Tibial artery (tissue), 4 donors: Measurements from ENCODE around the gene TUBA4B.
"Not testable (repeated sequence)": the region's sequence is repeated elsewhere in the genome, so short reads cannot be mapped to it uniquely, and the experiment has no call there.

Experiments used
- DNase-seq, 2 donors: peaks; one replicate each; pipeline ENCODE4 v3.0.0-alpha.2; 2019
- H3K27ac ChIP-seq, 2 donors: fragments of 200-600 bp; sonication (generic) in 1 of 2; 1 replicate in 1 of 2; 2 replicates in 1 of 2; pipeline ENCODE4 v1.5.1; 2018 to 2019; ENCODE audit warnings: mild to moderate bottlenecking in 1 of 2
- H3K27me3 ChIP-seq, 2 donors: fragments of 200-600 bp; sonication (generic) in 1 of 2; one replicate each; pipeline versions ENCODE4 v1.5.1 to v1.6.0; 2016 to 2019
- H3K36me3 ChIP-seq, 3 donors: fragments of 200-600 bp; sonication (generic) in 2 of 3; one replicate each; pipeline ENCODE4 v1.5.1; 2016 to 2019; ENCODE audit warnings: mild to moderate bottlenecking in 2 of 3
- H3K4me1 ChIP-seq, 4 donors: fragments of 200-600 bp; sonication (generic) in 2 of 4; 1 replicate in 3 of 4; 2 replicates in 1 of 4; pipeline ENCODE4 v1.5.1; 2016 to 2019
- H3K4me3 ChIP-seq, 2 donors: fragments of 200-600 bp; sonication (generic) in 1 of 2; 1 replicate in 1 of 2; 2 replicates in 1 of 2; pipeline ENCODE4 v1.5.1; 2018 to 2019; ENCODE audit warnings: mild to moderate bottlenecking in 2 of 2
- H3K9me3 ChIP-seq, 3 donors: fragments of 200-600 bp; sonication (generic) in 1 of 3; one replicate each; pipeline ENCODE4 v1.5.1; 2016 to 2019
- CTCF ChIP-seq, 2 experiments: fragments of 200-600 bp in 1 of 2; fragments of 450-650 bp in 1 of 2; IDR thresholded peaks; one replicate each; pipeline ENCODE4 v1.5.1; 2017 to 2019; ENCODE audit warnings: antibody characterized with exemption in 2 of 2, mild to moderate bottlenecking in 1 of 2, moderate library complexity in 1 of 2
- intact Hi-C: fragments of 100-400 bp; cut with DNase I; formaldehyde crosslinking; loops from one replicate; pipeline ENCODE4 v1.15.0; 2023; ENCODE audit warnings: low total_unique reads

TUBA4B gene

DNA sequence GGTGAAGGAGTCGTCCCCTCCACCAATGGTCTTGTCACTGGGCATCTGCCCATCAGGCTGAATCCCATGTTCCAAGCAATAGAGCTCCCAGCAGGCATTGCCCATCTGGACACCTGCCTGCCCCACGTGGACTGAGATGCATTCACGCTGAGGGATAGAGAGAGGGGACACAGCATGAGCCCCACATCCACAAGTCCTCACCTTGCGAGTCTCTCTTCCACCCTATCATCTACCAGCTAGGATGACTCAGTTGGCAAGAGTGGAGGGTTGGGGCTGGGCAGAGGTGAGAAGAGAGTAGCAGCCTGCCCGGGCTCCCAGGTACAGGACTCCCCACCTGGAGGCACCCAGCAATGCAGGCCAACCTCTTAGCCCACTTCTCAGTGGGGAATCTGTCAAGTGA is 959 bp upstream of the TUBA4B start:
- H3K27ac ChIP-seq = peak overlapping the region; percentile 85 to 92
- TF ChIP-seq CTCF (IDR thresholded peaks at IDR 0.05) = no peak
- peaks cover 9 to 35% (median 29%) of the 10 kb centered on the region in 3 donors for H3K36me3 ChIP-seq
- H3K4me3 ChIP-seq = peak overlapping the region; percentile 79 to 86
- DNase-seq = peak in 1 of 2 donors; percentile 78
- intact Hi-C loops = no loop called here
- peaks cover 0 to 70% (median 54%) of the 10 kb centered on the region in 4 donors for H3K4me1 ChIP-seq
- H3K9me3 ChIP-seq = no peaks in the 10 kb centered on the region
- peaks cover 0 to 8% of the 10 kb centered on the region in 2 donors for H3K27me3 ChIP-seq

DNA sequence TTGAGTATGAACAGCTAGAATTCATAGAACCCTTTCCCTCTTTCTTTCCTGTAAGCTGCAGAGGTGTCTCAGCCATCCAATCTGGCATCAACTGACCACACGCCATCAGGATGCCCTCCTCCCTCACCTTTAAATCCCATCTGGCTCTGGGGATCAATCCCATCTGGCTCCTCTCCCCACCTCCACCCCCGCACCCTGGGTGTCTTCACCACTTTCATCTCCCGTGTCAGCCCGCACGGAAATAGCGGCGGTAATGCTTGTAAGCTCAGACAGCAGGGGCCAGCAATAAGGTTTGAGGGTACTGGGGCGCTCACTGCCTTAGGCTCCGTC is 508 bp upstream of the TUBA4B start:
- H3K27me3 ChIP-seq = peaks cover 0 to 8% of the 10 kb centered on the region in 2 donors
- peak overlapping the region; percentile 85 to 92 for H3K27ac ChIP-seq
- peak overlapping the region; percentile 79 to 86 for H3K4me3 ChIP-seq
- no peak for DNase-seq
- intact Hi-C loops = no loop called here
- H3K36me3 ChIP-seq = peaks cover 9 to 30% (median 26%) of the 10 kb centered on the region in 3 donors
- H3K9me3 ChIP-seq = no peaks in the 10 kb centered on the region
- no peak for TF ChIP-seq CTCF (IDR thresholded peaks at IDR 0.05)
- H3K4me1 ChIP-seq = peaks cover 0 to 65% (median 54%) of the 10 kb centered on the region in 4 donors

DNA sequence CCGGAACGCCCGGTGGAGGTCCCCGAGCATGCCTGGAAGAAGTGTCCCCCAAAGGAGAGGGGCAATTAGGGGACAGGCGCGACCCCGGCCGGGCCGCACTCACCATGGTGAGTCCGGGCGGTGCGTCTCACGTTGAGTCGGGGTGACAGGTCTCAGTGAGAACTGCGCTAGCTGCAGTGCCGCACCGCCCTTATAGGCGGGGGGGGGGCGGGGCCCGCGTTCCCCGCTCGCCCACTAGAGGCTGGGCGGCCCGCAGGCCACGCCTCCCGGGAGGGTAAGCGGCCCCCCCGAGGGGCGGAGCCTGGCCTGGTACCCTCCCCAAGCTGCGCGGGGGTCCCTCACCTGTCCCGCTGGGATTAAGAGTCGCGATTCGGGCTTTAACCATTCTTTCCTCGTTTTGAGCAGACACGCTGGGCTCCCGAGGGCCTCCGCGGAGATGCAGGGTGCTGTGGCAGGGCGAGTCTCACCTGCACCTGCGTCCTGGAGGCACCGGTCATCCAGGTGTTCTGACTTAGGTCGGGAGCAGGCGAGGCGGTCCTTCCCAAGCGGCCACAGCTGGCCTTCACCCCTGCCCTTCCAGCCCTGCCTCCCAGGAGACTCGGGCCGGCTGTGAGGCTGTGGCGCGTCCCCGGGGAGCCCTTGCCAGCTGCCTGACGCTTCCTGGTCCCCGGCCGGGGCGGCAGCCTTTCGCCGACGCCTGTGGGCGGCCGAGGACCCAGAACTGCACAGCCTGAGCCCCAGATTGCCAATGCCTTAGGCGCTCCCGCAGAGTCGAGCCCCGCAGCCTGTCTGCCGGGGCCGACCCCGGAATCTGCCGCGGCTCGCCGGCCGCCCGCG is 928 bp downstream of the TUBA4B start, which contains the start of gene TUBA4A:
Gene TUBA4A, minus strand, starts transcription at position 166 of the 837 bp plus-strand sequence. Its CDS starts 60 bp downstream, at position 106.
- peak; percentile 85 to 93 for DNase-seq
- Histone ChIP-seq H3K9me3 (no peaks in the 10 kb centered on the region), H3K27me3 (peaks cover 0 to 14% of the 10 kb centered on the region in 2 donors), H3K4me1 (peaks cover 0 to 53% (median 41%) of the 10 kb centered on the region in 4 donors), H3K27ac (peak within 1 kb of the TSS; percentile 85 to 92), H3K4me3 (peak within 1 kb of the TSS; percentile 79 to 86), H3K36me3 (peaks cover 9 to 16% (median 12%) of the 10 kb centered on the region in 3 donors)
- TF ChIP-seq CTCF (IDR thresholded peaks at IDR 0.05) = peak; percentile 26
- intact Hi-C loops = no loop called here

GRCh38 chr2:219254590-219255201 is 1.7 kb downstream of the TUBA4B start:
- no peak for TF ChIP-seq CTCF (IDR thresholded peaks at IDR 0.05)
- Histone ChIP-seq H3K27ac (peak overlapping the region; percentile 85 to 92), H3K4me1 (peaks cover 0 to 46% (median 34%) of the 10 kb centered on the region in 4 donors), H3K36me3 (peaks cover 9 to 14% (median 11%) of the 10 kb centered on the region in 3 donors), H3K27me3 (peaks cover 0 to 15% of the 10 kb centered on the region in 2 donors), H3K4me3 (peak overlapping the region; percentile 79 to 86), H3K9me3 (no peaks in the 10 kb centered on the region)
- no peak for DNase-seq
- intact Hi-C loops = no loop called here

DNA sequence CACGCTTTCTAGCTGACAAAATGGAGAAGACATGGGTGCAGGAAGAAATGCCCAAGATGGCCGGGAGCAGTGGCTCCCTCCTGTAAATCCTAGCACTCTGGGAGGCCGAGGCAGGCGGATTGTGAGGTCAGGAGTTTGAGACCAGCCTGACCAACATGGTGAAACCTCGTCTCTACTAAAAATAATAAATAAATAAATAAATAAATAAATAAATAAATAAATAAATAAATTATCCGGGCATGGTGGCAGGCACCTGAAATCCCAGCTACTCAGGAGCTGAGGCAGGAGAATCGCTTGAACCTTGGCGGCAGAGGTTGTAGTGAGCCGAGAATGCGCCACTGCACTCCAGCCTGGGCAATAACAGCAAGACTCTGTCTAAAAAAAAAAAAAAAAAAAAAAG is 5.9 kb downstream of the TUBA4B start:
- intact Hi-C loops, H3K4me1 ChIP-seq: not testable (repeated sequence)
- peaks cover 0 to 26% of the 10 kb centered on the region in 2 donors for H3K27me3 ChIP-seq

More for the DNA sequence above, 5.9 kb downstream of the TUBA4B start:
- not testable (repeated sequence) for H3K27ac ChIP-seq, H3K9me3 ChIP-seq, H3K36me3 ChIP-seq, H3K4me3 ChIP-seq, DNase-seq
